ENCODE results near the gene SLCO6A1.
"Not testable (repeated sequence)": the region's sequence is repeated elsewhere in the genome, so short reads cannot be mapped to it uniquely, and the experiment has no call there.

DNA sequence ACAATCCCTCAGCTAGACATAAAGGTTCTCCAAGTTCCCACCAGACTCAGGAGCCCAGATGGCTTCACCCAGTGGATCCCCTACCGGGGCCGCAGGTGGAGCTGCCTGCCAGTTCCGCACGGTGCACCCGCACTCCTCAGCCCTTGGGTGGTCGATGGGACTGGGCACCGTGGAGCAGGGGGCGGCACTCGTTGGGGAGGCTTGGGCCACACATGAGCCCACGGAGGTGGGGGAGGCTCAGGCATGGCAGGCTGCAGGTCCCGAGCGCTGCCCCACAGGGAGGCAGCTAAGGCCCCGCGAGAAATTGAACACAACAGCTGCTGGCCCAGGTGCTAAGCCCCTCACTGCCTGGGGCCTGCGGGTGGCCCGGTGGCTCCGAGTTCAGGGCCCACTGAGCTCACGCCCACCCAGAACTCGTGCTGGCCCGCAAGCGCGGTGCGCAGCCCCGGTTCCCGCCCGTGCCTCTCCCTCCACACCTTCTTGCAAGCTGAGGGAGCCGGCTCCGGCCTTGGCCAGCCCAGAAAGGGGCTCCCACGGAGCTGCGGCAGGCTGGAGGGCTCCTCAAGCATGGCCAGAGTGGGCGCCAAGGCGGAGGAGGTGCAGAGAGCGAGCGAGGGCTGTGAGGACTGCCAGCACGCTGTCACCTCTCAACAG is 7.4 kb downstream of the SLCO6A1 start:
- TF ChIP-seq, protein P1, sequence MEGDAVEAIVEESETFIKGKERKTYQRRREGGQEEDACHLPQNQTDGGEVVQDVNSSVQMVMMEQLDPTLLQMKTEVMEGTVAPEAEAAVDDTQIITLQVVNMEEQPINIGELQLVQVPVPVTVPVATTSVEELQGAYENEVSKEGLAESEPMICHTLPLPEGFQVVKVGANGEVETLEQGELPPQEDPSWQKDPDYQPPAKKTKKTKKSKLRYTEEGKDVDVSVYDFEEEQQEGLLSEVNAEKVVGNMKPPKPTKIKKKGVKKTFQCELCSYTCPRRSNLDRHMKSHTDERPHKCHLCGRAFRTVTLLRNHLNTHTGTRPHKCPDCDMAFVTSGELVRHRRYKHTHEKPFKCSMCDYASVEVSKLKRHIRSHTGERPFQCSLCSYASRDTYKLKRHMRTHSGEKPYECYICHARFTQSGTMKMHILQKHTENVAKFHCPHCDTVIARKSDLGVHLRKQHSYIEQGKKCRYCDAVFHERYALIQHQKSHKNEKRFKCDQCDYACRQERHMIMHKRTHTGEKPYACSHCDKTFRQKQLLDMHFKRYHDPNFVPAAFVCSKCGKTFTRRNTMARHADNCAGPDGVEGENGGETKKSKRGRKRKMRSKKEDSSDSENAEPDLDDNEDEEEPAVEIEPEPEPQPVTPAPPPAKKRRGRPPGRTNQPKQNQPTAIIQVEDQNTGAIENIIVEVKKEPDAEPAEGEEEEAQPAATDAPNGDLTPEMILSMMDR (IDR thresholded peaks at IDR 0.05; ENCODE audit: insufficient read depth, low read length, poor library complexity, severe bottlenecking) = not testable (repeated sequence)
- TF ChIP-seq EZH2phosphoT487 (conservative IDR thresholded peaks at IDR 0.05; ENCODE audit: low read length) = not testable (repeated sequence)

Measured in SU-DHL-6 (cell line).